Omental fat pad (tissue), 4 donors: ENCODE data around the gene RBM19. TPM values are rescaled to one million over a fixed set of nuclear protein-coding genes. Genes with fewer than 3 reads are reported as not detected.

Source experiments
- ATAC-seq: fragments of 150-250 bp; one replicate; pipeline ENCODE4 v1.9.1; 2016; ENCODE audit warnings: mild to moderate bottlenecking, moderate library complexity; ENCODE audit not compliant: low FRiP score
- DNase-seq: peaks from one replicate; pipeline ENCODE4 v3.0.0-alpha.2; 2019; ENCODE audit warnings: low spot score
- total RNA-seq, 4 donors: library from RNA; depleted of rRNA; stranded (reverse); fragments of >200 nt; gene quantifications; one replicate each; pipeline ENCODE4 v1.1.0, GENCODE V29; 2016
- TF ChIP-seq, protein P1 (sequence below), 3 donors: fragments of 450-650 bp; IDR thresholded peaks; one replicate each; pipeline ENCODE4 v1.5.1; 2016 to 2017; ENCODE audit warnings: antibody characterized with exemption in 3 of 3, mild to moderate bottlenecking in 3 of 3, moderate library complexity in 2 of 3

RBM19 gene
- total RNA-seq, 4 donors from 2014 or later = 24.3 to 41.6 (median 28.7) TPM

DNA sequence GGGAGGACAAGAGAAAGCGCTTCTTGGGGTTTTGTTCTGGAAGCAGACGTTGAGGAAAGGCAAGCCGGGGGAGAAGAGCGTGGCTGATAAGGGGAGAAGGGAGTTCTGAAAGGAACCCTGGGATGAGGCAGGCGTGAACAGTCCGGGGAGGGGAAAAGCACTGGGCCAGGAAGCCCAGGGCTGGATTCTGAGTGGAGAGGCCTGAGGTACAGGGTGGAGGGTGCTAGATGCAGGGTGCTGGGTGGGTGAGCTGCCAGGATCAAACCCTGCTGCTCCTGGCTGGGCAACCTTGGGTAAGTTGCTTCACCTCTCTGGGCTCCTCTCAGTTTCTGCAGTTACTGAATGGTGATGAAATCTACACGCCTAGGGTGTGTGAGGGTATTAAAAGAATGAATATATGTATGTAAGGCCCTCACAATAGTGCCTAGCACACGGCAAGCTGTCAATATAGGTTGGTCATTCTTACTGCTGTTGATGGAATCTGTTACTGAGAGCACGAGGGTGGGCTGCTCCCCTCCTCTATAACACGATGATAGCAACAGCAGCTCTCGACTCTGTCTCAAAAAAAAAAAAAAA is 138.5 kb downstream of the RBM19 start:
- ATAC-seq = no peak
- TF ChIP-seq, protein P1, sequence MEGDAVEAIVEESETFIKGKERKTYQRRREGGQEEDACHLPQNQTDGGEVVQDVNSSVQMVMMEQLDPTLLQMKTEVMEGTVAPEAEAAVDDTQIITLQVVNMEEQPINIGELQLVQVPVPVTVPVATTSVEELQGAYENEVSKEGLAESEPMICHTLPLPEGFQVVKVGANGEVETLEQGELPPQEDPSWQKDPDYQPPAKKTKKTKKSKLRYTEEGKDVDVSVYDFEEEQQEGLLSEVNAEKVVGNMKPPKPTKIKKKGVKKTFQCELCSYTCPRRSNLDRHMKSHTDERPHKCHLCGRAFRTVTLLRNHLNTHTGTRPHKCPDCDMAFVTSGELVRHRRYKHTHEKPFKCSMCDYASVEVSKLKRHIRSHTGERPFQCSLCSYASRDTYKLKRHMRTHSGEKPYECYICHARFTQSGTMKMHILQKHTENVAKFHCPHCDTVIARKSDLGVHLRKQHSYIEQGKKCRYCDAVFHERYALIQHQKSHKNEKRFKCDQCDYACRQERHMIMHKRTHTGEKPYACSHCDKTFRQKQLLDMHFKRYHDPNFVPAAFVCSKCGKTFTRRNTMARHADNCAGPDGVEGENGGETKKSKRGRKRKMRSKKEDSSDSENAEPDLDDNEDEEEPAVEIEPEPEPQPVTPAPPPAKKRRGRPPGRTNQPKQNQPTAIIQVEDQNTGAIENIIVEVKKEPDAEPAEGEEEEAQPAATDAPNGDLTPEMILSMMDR (IDR thresholded peaks at IDR 0.05) = no peak

DNA sequence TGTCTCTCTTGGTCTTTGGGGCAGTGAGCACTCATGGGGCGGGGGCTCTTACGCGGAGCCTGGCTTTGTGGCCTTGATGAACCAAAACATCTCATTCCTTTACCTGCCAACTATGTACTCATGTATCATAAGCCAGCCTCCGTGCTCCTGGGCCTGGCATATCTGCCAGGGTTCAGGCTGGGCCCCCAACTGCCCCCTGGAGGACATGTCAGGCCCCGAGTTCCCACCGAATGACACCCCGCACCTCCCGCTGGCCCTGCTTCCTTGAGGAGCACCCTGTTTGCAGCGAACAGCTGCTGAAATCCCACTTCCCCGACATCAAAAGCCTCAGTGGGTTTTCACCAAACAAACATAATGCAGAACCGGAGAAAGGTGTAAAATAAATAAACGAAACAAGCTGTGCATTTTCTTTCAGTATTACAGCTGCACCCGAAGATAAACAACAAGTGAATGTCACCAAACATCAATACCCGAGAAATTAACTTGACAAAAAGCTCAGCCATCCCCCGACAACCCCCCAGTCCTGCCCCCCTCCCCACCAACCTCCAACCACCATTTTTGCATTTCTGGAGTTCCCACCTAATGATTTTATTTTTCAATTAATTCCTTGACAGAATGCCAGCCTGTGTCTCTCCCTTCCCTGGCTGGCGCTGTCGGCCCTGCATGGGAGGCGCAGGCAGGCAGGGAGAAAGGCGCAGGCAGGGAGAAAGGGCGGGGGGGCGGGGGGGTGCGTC is 139.2 kb downstream of the RBM19 start:
- DNase-seq = no peak
- TF ChIP-seq, protein P1 (IDR thresholded peaks at IDR 0.05) = no peak
- no peak for ATAC-seq

More for the DNA sequence above, 138.5 kb downstream of the RBM19 start:
- DNase-seq = no peak

DNA sequence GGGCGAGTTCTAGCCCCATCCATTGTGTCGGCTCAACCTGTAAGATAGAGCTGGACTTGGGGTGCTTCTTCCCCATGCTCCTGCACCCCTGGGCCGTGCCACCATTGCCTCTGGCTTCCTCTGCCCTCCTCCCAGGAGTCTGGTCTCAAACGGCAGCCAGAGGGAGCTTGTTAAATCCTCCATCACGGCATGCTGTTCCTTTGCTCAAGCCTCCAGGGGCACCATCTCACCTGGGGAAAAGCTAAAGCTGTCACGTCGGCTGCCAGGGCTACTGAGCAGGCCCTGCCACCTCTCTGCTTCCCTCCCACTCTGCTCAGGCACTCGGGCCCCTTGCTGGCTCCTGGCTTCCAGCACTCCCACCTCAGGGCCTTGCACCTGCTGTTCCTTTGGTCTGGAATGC is 140.4 kb downstream of the RBM19 start:
- no peak for DNase-seq
- TF ChIP-seq, protein P1 (IDR thresholded peaks at IDR 0.05) = no peak
- ATAC-seq = no peak

DNA sequence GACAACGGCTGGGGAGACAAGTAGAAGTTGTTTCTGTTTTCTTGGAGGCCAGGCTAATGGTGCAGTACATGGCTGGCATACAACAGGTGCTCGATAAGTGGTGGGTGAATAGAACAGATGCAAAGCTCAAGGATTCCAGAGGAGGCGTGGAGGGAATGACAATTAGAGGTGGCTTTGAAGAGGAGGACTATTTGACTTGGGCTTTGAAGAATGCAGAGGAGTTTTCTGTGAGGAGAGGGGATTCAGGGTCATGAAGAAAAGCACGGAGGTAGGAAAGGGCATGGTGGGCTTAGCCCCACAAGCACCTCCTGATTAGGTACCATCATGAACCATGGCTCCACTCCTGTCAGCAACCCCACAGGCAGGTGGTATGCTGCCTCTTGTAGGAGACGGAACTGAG is 142.3 kb downstream of the RBM19 start:
- no peak for ATAC-seq
- DNase-seq = no peak
- TF ChIP-seq, protein P1 (IDR thresholded peaks at IDR 0.05) = no peak

DNA sequence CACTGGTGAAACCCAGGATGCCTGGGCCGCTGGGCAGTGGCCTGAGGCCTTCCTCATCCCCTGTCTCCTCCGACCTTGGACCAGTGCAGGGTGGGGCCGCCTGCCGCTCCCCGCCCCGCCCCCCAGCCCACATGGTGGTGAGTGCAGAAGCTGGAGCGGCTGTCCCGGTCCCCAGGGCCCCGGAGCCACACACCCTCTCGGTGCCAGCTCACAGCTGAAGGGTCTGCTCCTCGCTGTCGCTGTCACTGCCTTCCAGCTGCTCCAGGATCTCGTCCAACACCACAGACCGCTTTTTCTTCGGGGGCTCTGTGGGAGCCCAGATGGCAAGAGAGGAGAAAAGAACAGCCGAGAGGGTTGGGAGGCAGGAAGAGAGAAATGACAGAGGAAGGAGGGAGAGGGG is 143.1 kb downstream of the RBM19 start:
- TF ChIP-seq, protein P1 (IDR thresholded peaks at IDR 0.05) = no peak
- ATAC-seq = no peak
- no peak for DNase-seq

DNA sequence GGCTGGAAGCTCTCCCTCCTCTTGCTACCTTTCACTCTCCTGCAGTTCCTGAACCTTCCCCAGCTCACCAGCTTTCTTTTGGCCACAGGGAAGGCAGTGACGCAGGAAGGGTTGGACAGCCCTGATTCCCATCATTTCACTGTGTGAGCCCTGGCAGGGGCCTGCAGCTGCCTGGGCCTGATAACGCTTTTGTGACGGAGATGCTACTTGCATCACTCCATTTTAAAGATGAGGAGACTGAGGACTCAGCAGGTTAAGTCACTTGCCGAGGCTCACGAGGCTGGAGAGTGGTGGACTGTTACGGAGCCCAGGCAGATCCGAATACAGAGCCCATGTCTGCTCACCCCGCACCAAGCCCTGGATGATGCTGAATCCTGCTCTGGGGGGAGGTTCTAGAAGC is 145.3 kb downstream of the RBM19 start:
- ATAC-seq = no peak
- TF ChIP-seq, protein P1 (IDR thresholded peaks at IDR 0.05) = no peak
- no peak for DNase-seq

DNA sequence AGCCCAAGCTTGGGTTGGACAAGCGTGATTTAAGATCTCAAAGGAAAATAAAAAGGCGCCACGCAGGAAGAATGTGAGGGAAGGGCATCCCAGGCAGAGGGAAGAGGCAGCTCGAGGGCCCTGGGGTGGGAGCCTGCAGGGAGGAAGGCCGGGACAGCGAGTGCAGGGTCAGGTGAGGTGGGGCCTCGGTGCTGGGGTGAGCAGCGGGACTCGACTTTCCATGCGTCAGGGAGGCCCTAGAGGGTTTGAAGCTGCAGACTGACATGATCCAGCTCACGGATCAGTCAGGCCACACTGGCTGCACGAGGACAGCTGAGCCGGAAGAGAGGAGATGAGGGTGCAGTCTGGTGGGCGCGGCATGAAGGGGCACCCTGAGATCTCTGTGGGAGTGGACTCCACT is 145.8 kb downstream of the RBM19 start:
- DNase-seq (no peak), ATAC-seq (no peak)
- TF ChIP-seq, protein P1 (IDR thresholded peaks at IDR 0.05) = no peak
